Nephron (organoid): Measurements from ENCODE around the gene ATXN3L.

Experiments
- H3K27ac Mint-ChIP-seq, 3 experiments: 2 replicates each; pipeline ENCODE4 v1.8.0; 2020; ENCODE audit warnings: mixed read lengths in 3 of 3, mild to moderate bottlenecking in 2 of 3, moderate library complexity in 1 of 3
- H3K27me3 Mint-ChIP-seq: 2 replicates; pipeline ENCODE4 v1.8.0; 2021; ENCODE audit warnings: low read depth, mild to moderate bottlenecking, moderate library complexity, mixed read lengths
- H3K36me3 Mint-ChIP-seq: 2 replicates; pipeline ENCODE4 v1.8.0; 2020; ENCODE audit warnings: low read depth, mixed read lengths
- H3K4me1 Mint-ChIP-seq: 2 replicates; pipeline ENCODE4 v1.8.0; 2020; ENCODE audit warnings: mixed read lengths
- H3K4me3 Mint-ChIP-seq, 3 experiments: 2 replicates each; pipeline ENCODE4 v1.8.0; 2020; ENCODE audit warnings: mild to moderate bottlenecking in 3 of 3, mixed read lengths in 3 of 3, moderate library complexity in 2 of 3
- H3K9me3 Mint-ChIP-seq: 2 replicates; pipeline ENCODE4 v1.8.0; 2020; ENCODE audit warnings: mixed read lengths
- CTCF ChIP-seq, 3 experiments: fragments of 200-600 bp; sonication (generic); IDR thresholded peaks; one replicate each; pipeline ENCODE4 v1.5.0; 2021; ENCODE audit warnings: antibody characterized with exemption in 3 of 3; ENCODE audit not compliant: unreplicated experiment in 3 of 3

The ATXN3L gene

GRCh38 chrX:13319953-13320352 lies at the start of gene ATXN3L:
TSS of gene ATXN3L (minus strand) at chrX:13320053. CDS start at chrX:13319934, 119 bp downstream.
- Mint-ChIP-seq H3K27me3 (no peaks in the 10 kb centered on the region), H3K36me3 (no peaks in the 10 kb centered on the region), H3K27ac (no peak within 1 kb of the TSS), H3K4me1 (no peaks in the 10 kb centered on the region), H3K4me3 (no peak within 1 kb of the TSS), H3K9me3 (peaks cover 37% of the 10 kb centered on the region)
- no peak for TF ChIP-seq CTCF (IDR thresholded peaks at IDR 0.05; ENCODE audit: unreplicated experiment in 3 of 3)

DNA sequence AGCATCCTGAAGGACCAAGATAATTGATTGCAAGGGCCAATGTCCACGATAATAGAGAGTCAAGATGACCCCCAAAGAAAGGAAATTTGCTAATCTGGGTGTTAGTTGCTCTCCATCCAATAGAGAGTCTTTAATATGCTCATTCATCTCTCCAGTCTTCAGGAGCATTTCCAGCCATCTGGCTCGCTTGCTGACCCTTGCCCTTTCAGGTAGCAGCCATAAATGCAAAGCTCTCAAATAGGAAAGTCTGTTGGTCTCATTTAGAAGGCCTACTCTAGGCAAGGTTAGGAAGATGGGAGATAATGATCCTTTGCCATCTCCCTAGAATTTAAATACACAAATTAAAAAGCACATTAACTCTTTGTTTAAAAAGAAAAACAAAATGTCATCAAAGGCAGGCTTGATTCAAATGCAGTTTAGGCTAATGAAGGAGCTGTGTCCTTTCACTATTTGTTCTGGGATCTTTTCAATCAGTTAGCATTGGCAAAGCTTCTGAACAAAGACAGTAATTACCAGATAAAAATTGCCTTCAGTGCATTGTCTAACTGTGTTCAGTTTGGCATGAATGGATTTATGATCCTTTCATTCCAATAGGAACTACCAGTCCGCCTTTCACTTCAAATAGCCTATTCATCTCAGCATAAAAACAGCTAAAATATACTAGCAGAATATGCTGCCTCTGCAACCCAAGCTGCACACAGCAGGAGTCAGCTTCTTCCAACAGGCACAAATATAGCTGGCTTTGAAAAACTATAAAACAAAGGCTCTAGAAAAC lies 49.6 kb upstream of the ATXN3L start:
- TF ChIP-seq CTCF (IDR thresholded peaks at IDR 0.05; ENCODE audit: unreplicated experiment in 3 of 3) = no peak
- Mint-ChIP-seq H3K4me1 (peaks cover 34% of the 10 kb centered on the region), H3K36me3 (no peaks in the 10 kb centered on the region), H3K27me3 (no peaks in the 10 kb centered on the region), H3K27ac (peak overlapping the region; percentile 50 to 66 (median 55)), H3K4me3 (no peak overlapping the region), H3K9me3 (peaks cover 3% of the 10 kb centered on the region)

GRCh38 chrX:13367950-13368349 lies 48.1 kb upstream of the ATXN3L start:
- Mint-ChIP-seq H3K27me3 (no peaks in the 10 kb centered on the region), H3K4me3 (no peak overlapping the region), H3K36me3 (no peaks in the 10 kb centered on the region), H3K9me3 (peaks cover 2% of the 10 kb centered on the region), H3K4me1 (peaks cover 28% of the 10 kb centered on the region), H3K27ac (peak overlapping the region in 1 of 3 experiments; percentile 27)
- no peak for TF ChIP-seq CTCF (IDR thresholded peaks at IDR 0.05; ENCODE audit: unreplicated experiment in 3 of 3)

GRCh38 chrX:13366698-13367097 lies 46.8 kb upstream of the ATXN3L start:
- Mint-ChIP-seq H3K27ac (peak overlapping the region in 1 of 3 experiments; percentile 26), H3K9me3 (peaks cover 2% of the 10 kb centered on the region), H3K4me3 (no peak overlapping the region), H3K36me3 (no peaks in the 10 kb centered on the region), H3K4me1 (peaks cover 28% of the 10 kb centered on the region), H3K27me3 (no peaks in the 10 kb centered on the region)
- TF ChIP-seq CTCF (IDR thresholded peaks at IDR 0.05; ENCODE audit: unreplicated experiment in 3 of 3) = no peak

- no peak for TF ChIP-seq CTCF (IDR thresholded peaks at IDR 0.05; ENCODE audit: unreplicated experiment in 3 of 3)
- Mint-ChIP-seq H3K4me1 (peaks cover 34% of the 10 kb centered on the region), H3K27ac (no peak overlapping the region), H3K9me3 (peaks cover 4% of the 10 kb centered on the region), H3K4me3 (no peak overlapping the region), H3K36me3 (no peaks in the 10 kb centered on the region), H3K27me3 (no peaks in the 10 kb centered on the region)
Measured at GRCh38 chrX:13365161-13365560, 45.3 kb upstream of the ATXN3L start.
